ENCODE results near the gene PSMA2. TPM values are rescaled to one million over a fixed set of nuclear protein-coding genes. Genes with fewer than 3 reads are reported as not detected.

The PSMA2 gene
- total RNA-seq, 1 donor from 2014 or later = 209 TPM

- Mint-ChIP-seq H3K36me3 (ENCODE audit: low read depth) (peaks cover 49% of the 10 kb centered on the region), H3K27ac (peak overlapping the region; percentile 99), H3K4me3 (peak overlapping the region; percentile 97), H3K4me1 (peaks cover 48% of the 10 kb centered on the region), H3K9me3 (no peaks in the 10 kb centered on the region), H3K27me3 (no peaks in the 10 kb centered on the region)
- intact Hi-C loops (cut with micrococcal nuclease) = loop anchor here (5.0 to 10.0 kb wide), 2 partner anchors 651 to 1046 kb away; partner anchors contain the start of gene STK17A
- no peak for DNase-seq
Observed at GRCh38 chr7:42930889-42931288, 1.1 kb downstream of the PSMA2 start.

GRCh38 chr7:42929449-42929848 is 2.5 kb downstream of the PSMA2 start:
- no peaks in the 10 kb centered on the region for H3K27me3 Mint-ChIP-seq
- H3K4me1 Mint-ChIP-seq = peaks cover 53% of the 10 kb centered on the region
- peak overlapping the region; percentile 97 for H3K4me3 Mint-ChIP-seq
- peak overlapping the region; percentile 38 for H3K27ac Mint-ChIP-seq
- intact Hi-C loops (cut with micrococcal nuclease) = no loop called here
- DNase-seq = no peak
- H3K9me3 Mint-ChIP-seq = no peaks in the 10 kb centered on the region
- H3K36me3 Mint-ChIP-seq (ENCODE audit: low read depth) = peaks cover 53% of the 10 kb centered on the region

GRCh38 chr7:42928754-42929153 is 3.2 kb downstream of the PSMA2 start:
- peaks cover 48% of the 10 kb centered on the region for H3K4me1 Mint-ChIP-seq
- no peaks in the 10 kb centered on the region for H3K27me3 Mint-ChIP-seq
- DNase-seq = no peak
- intact Hi-C loops (cut with micrococcal nuclease) = no loop called here
- peaks cover 51% of the 10 kb centered on the region for H3K36me3 Mint-ChIP-seq (ENCODE audit: low read depth)
- H3K27ac Mint-ChIP-seq = no peak overlapping the region
- H3K9me3 Mint-ChIP-seq = no peaks in the 10 kb centered on the region
- H3K4me3 Mint-ChIP-seq = peak overlapping the region; percentile 47

- intact Hi-C loops (cut with micrococcal nuclease) = no loop called here
- H3K4me1 Mint-ChIP-seq = peaks cover 45% of the 10 kb centered on the region
- H3K27ac Mint-ChIP-seq = no peak overlapping the region
- H3K4me3 Mint-ChIP-seq = no peak overlapping the region
- DNase-seq = no peak
- H3K27me3 Mint-ChIP-seq = no peaks in the 10 kb centered on the region
- H3K9me3 Mint-ChIP-seq = no peaks in the 10 kb centered on the region
- H3K36me3 Mint-ChIP-seq (ENCODE audit: low read depth) = peaks cover 66% of the 10 kb centered on the region
Observed at GRCh38 chr7:42926204-42926603, 5.8 kb downstream of the PSMA2 start.

GRCh38 chr7:42925630-42926029 is 6.3 kb downstream of the PSMA2 start:
- Mint-ChIP-seq H3K27ac (peak overlapping the region; percentile 3), H3K27me3 (no peaks in the 10 kb centered on the region), H3K36me3 (ENCODE audit: low read depth) (peaks cover 68% of the 10 kb centered on the region), H3K4me3 (no peak overlapping the region), H3K9me3 (no peaks in the 10 kb centered on the region), H3K4me1 (peaks cover 44% of the 10 kb centered on the region)
- intact Hi-C loops (cut with micrococcal nuclease) = no loop called here
- DNase-seq = no peak

GRCh38 chr7:42924223-42924838 is 7.6 kb downstream of the PSMA2 start:
- Mint-ChIP-seq H3K9me3 (no peaks in the 10 kb centered on the region), H3K27me3 (no peaks in the 10 kb centered on the region), H3K27ac (no peak overlapping the region), H3K4me3 (no peak overlapping the region), H3K4me1 (peaks cover 38% of the 10 kb centered on the region), H3K36me3 (ENCODE audit: low read depth) (peaks cover 75% of the 10 kb centered on the region)
- DNase-seq = no peak
- intact Hi-C loops (cut with micrococcal nuclease) = no loop called here

- intact Hi-C loops (cut with micrococcal nuclease) = no loop called here
- Mint-ChIP-seq H3K27ac (no peak overlapping the region), H3K27me3 (no peaks in the 10 kb centered on the region)
Observed at GRCh38 chr7:42922017-42922753, 9.8 kb downstream of the PSMA2 start.

GRCh38 chr7:42915356-42915755 is 16.6 kb downstream of the PSMA2 start:
- peaks cover 57% of the 10 kb centered on the region for H3K36me3 Mint-ChIP-seq (ENCODE audit: low read depth)
- H3K27me3 Mint-ChIP-seq = no peaks in the 10 kb centered on the region
- no peaks in the 10 kb centered on the region for H3K9me3 Mint-ChIP-seq
- no peak for DNase-seq
- H3K27ac Mint-ChIP-seq = no peak overlapping the region
- H3K4me3 Mint-ChIP-seq = no peak overlapping the region
- H3K4me1 Mint-ChIP-seq = peaks cover 50% of the 10 kb centered on the region
- intact Hi-C loops (cut with micrococcal nuclease) = no loop called here

More at GRCh38 chr7:42922017-42922753, 9.8 kb downstream of the PSMA2 start:
- Mint-ChIP-seq H3K4me3 (no peak overlapping the region), H3K36me3 (ENCODE audit: low read depth) (peaks cover 74% of the 10 kb centered on the region), H3K9me3 (no peaks in the 10 kb centered on the region), H3K4me1 (peaks cover 20% of the 10 kb centered on the region)
- no peak for DNase-seq

- Mint-ChIP-seq H3K27me3 (no peaks in the 10 kb centered on the region), H3K36me3 (ENCODE audit: low read depth) (peaks cover 56% of the 10 kb centered on the region), H3K4me3 (peak overlapping the region; percentile 56), H3K9me3 (no peaks in the 10 kb centered on the region), H3K4me1 (peaks cover 55% of the 10 kb centered on the region), H3K27ac (peak overlapping the region; percentile 86)
- no peak for DNase-seq
- intact Hi-C loops (cut with micrococcal nuclease) = no loop called here
Observed at GRCh38 chr7:42914421-42915045, 17.4 kb downstream of the PSMA2 start.

- H3K36me3 Mint-ChIP-seq (ENCODE audit: low read depth) = peaks cover 53% of the 10 kb centered on the region
- peaks cover 58% of the 10 kb centered on the region for H3K4me1 Mint-ChIP-seq
- peak overlapping the region; percentile 86 for H3K27ac Mint-ChIP-seq
- intact Hi-C loops (cut with micrococcal nuclease) = no loop called here
- H3K9me3 Mint-ChIP-seq = no peaks in the 10 kb centered on the region
- DNase-seq = no peak
- peak overlapping the region; percentile 56 for H3K4me3 Mint-ChIP-seq
- H3K27me3 Mint-ChIP-seq = no peaks in the 10 kb centered on the region
Observed at GRCh38 chr7:42914009-42914408, 18.0 kb downstream of the PSMA2 start.

- Mint-ChIP-seq H3K4me1 (peaks cover 59% of the 10 kb centered on the region), H3K36me3 (ENCODE audit: low read depth) (peaks cover 51% of the 10 kb centered on the region), H3K4me3 (peak overlapping the region; percentile 56), H3K27ac (peak overlapping the region; percentile 86), H3K27me3 (no peaks in the 10 kb centered on the region), H3K9me3 (no peaks in the 10 kb centered on the region)
- intact Hi-C loops (cut with micrococcal nuclease) = no loop called here
- no peak for DNase-seq
Observed at GRCh38 chr7:42913591-42913990, 18.4 kb downstream of the PSMA2 start.

GRCh38 chr7:42911454-42912447 is 20.2 kb downstream of the PSMA2 start, which contains the start of gene C7orf25:
C7orf25 (minus strand) TSS chr7:42912070; CDS start chr7:42910900, 1,170 bp downstream.
- Mint-ChIP-seq H3K36me3 (ENCODE audit: low read depth) (peaks cover 48% of the 10 kb centered on the region), H3K27ac (peak within 1 kb of the TSS; percentile 94), H3K27me3 (no peaks in the 10 kb centered on the region), H3K4me1 (peaks cover 65% of the 10 kb centered on the region), H3K9me3 (peaks cover 7% of the 10 kb centered on the region), H3K4me3 (peak within 1 kb of the TSS; percentile 97)
- intact Hi-C loops (cut with micrococcal nuclease) = loop anchor here (1.0 kb wide), 3 partner anchors 21 to 42 kb away; partner anchors contain the start of genes MRPL32 and PSMA2
- DNase-seq = peak; percentile 99

GRCh38 chr7:42910306-42910705 is 21.7 kb downstream of the PSMA2 start:
- Mint-ChIP-seq H3K36me3 (ENCODE audit: low read depth) (peaks cover 36% of the 10 kb centered on the region), H3K27me3 (no peaks in the 10 kb centered on the region), H3K4me1 (peaks cover 61% of the 10 kb centered on the region), H3K4me3 (peak overlapping the region; percentile 97), H3K27ac (no peak overlapping the region), H3K9me3 (peaks cover 7% of the 10 kb centered on the region)
- no peak for DNase-seq
- intact Hi-C loops (cut with micrococcal nuclease) = no loop called here
